GM23338 (cell line): ENCODE results near the gene GAS6.

Experiments
- CTCF ChIP-seq, 2 experiments: fragments of 200-600 bp in 1 of 2; sonication (generic) in 1 of 2; conservative IDR thresholded peaks; 2 replicates each; pipeline versions ENCODE4 v1.5.1 to v1.6.1; 2016 to 2017; ENCODE audit warnings: antibody characterized with exemption in 2 of 2, low read depth in 2 of 2, mild to moderate bottlenecking in 2 of 2, moderate library complexity in 1 of 2
- EZH2 ChIP-seq: fragments of 200-600 bp; sonication (generic); IDR thresholded peaks from one replicate; pipeline ENCODE4 v1.8.0; 2017; ENCODE audit warnings: antibody characterized with exemption, mild to moderate bottlenecking, low read depth; ENCODE audit not compliant: unreplicated experiment
- EZH2phosphoT487 ChIP-seq: fragments of 200-600 bp; sonication (generic); IDR thresholded peaks from one replicate; pipeline ENCODE4 v1.8.1; 2018; ENCODE audit warnings: antibody characterized with exemption; ENCODE audit not compliant: unreplicated experiment
- JUNB ChIP-seq: IDR thresholded peaks from one replicate; pipeline ENCODE4 v1.6.1; 2016; ENCODE audit warnings: antibody characterized with exemption; ENCODE audit not compliant: unreplicated experiment
- NANOG ChIP-seq: IDR thresholded peaks from 2 replicates; pipeline ENCODE4 v1.6.1; 2016; ENCODE audit warnings: antibody characterized with exemption, borderline replicate concordance
- POLR2AphosphoS5 ChIP-seq: IDR thresholded peaks from 2 replicates; pipeline ENCODE4 v1.6.1; 2016; ENCODE audit warnings: antibody characterized with exemption, low read depth
- REST ChIP-seq: IDR thresholded peaks from one replicate; pipeline ENCODE4 v1.6.1; 2018; ENCODE audit warnings: antibody characterized with exemption; ENCODE audit not compliant: unreplicated experiment
- STAT1 ChIP-seq: IDR thresholded peaks from one replicate; pipeline ENCODE4 v1.6.1; 2016; ENCODE audit warnings: antibody characterized with exemption; ENCODE audit not compliant: unreplicated experiment

- TF ChIP-seq CTCF (conservative IDR thresholded peaks at IDR 0.05; ENCODE audit: low read depth in 2 of 2) (no peak), EZH2 (no peak), POLR2AphosphoS5 (no peak), EZH2phosphoT487 (no peak), NANOG (no peak), REST (no peak), JUNB (no peak), STAT1 (no peak)
Observed at GRCh38 chr13:113804017-113804702, 59.7 kb downstream of the GAS6 start.
